GM20000 (cell line): ENCODE measurements around the gene RPS6KL1.

ENCODE experiments used
- DNase-seq: peaks from one replicate; pipeline ENCODE4 v3.0.0; 2012; ENCODE audit warnings: low spot score
- CTCF ChIP-seq: IDR thresholded peaks from 2 replicates; pipeline ENCODE4 v1.5.1; 2012; ENCODE audit warnings: mild to moderate bottlenecking, control low read depth; ENCODE audit errors: extremely low read depth, missing control alignments

The RPS6KL1 gene

GRCh38 chr14:74950795-74951442, 27.9 kb upstream of the RPS6KL1 start:
- no peak for TF ChIP-seq CTCF
- DNase-seq: no peak

- DNase-seq: no peak
- TF ChIP-seq CTCF: no peak
These were observed 27.0 kb upstream of the RPS6KL1 start for GRCh38 chr14:74949859-74950573.

- TF ChIP-seq CTCF: no peak
- DNase-seq: no peak
These were observed 26.1 kb upstream of the RPS6KL1 start for GRCh38 chr14:74949191-74949601.

- no peak for TF ChIP-seq CTCF
- no peak for DNase-seq
These were observed 25.4 kb upstream of the RPS6KL1 start for GRCh38 chr14:74948228-74949175.

- TF ChIP-seq CTCF: no peak
- DNase-seq: no peak
These were observed 24.5 kb upstream of the RPS6KL1 start for GRCh38 chr14:74947353-74948227.

GRCh38 chr14:74946659-74947281, 23.7 kb upstream of the RPS6KL1 start:
- DNase-seq: no peak
- TF ChIP-seq CTCF: no peak
